ENCODE data around the gene MYEF2. TPM values are rescaled to one million over a fixed set of nuclear protein-coding genes. Genes with fewer than 3 reads are reported as not detected.

Gene MYEF2
- total RNA-seq, 1 donor from 2014 or later, result 1.8 TPM

- Histone ChIP-seq H3K36me3 (ENCODE audit: control insufficient read depth, insufficient read depth, low read length) (no peaks in the 10 kb centered on the region), H3K4me3 (ENCODE audit: low read depth, low read length) (no peak overlapping the region), H3K27me3 (ENCODE audit: control insufficient read depth, insufficient read depth, low read length) (no peaks in the 10 kb centered on the region)
- no peak for TF ChIP-seq CTCF (IDR thresholded peaks at IDR 0.05; ENCODE audit: insufficient read depth, low read length, severe bottlenecking)
- FAIRE-seq (no peak), DNase-seq (ENCODE audit: low read depth) (no peak)
These were observed 56.2 kb downstream of the MYEF2 start for GRCh38 chr15:48121849-48122248.

- Histone ChIP-seq H3K27me3 (ENCODE audit: control insufficient read depth, insufficient read depth, low read length) (no peaks in the 10 kb centered on the region), H3K4me3 (ENCODE audit: low read depth, low read length) (no peak within 1 kb of the TSS), H3K36me3 (ENCODE audit: control insufficient read depth, insufficient read depth, low read length) (no peaks in the 10 kb centered on the region)
- FAIRE-seq, result no peak
- no peak for TF ChIP-seq CTCF (IDR thresholded peaks at IDR 0.05; ENCODE audit: insufficient read depth, low read length, severe bottlenecking)
- no peak for DNase-seq (ENCODE audit: low read depth)
These were observed 57.4 kb downstream of the MYEF2 start, which contains the start of gene SLC24A5 for GRCh38 chr15:48120745-48121144. Gene SLC24A5, plus strand, starts transcription at chr15:48120990. Its CDS starts 55 bp downstream, at chr15:48121045.

- DNase-seq (ENCODE audit: low read depth), result peak; percentile 5
- FAIRE-seq, result no peak
These were observed 58.8 kb downstream of the MYEF2 start for GRCh38 chr15:48119277-48119676.

GRCh38 chr15:48112242-48112641 is 65.9 kb downstream of the MYEF2 start:
- no peaks in the 10 kb centered on the region for H3K36me3 ChIP-seq (ENCODE audit: control insufficient read depth, insufficient read depth, low read length)
- FAIRE-seq, result peak; percentile 84
- TF ChIP-seq CTCF (IDR thresholded peaks at IDR 0.05; ENCODE audit: insufficient read depth, low read length, severe bottlenecking), result peak; percentile 71
- DNase-seq (ENCODE audit: low read depth), result peak; percentile 45
- no peak overlapping the region for H3K4me3 ChIP-seq (ENCODE audit: low read depth, low read length)
- peaks cover 2% of the 10 kb centered on the region for H3K27me3 ChIP-seq (ENCODE audit: control insufficient read depth, insufficient read depth, low read length)

More at GRCh38 chr15:48119277-48119676, 58.8 kb downstream of the MYEF2 start:
- no peaks in the 10 kb centered on the region for H3K27me3 ChIP-seq (ENCODE audit: control insufficient read depth, insufficient read depth, low read length)
- TF ChIP-seq CTCF (IDR thresholded peaks at IDR 0.05; ENCODE audit: insufficient read depth, low read length, severe bottlenecking), result no peak
- H3K36me3 ChIP-seq (ENCODE audit: control insufficient read depth, insufficient read depth, low read length), result no peaks in the 10 kb centered on the region
- H3K4me3 ChIP-seq (ENCODE audit: low read depth, low read length), result no peak overlapping the region

- DNase-seq (ENCODE audit: low read depth), result no peak
These were observed 68.1 kb downstream of the MYEF2 start for GRCh38 chr15:48109856-48110531.

More at GRCh38 chr15:48109856-48110531, 68.1 kb downstream of the MYEF2 start:
- peak; percentile 64 for FAIRE-seq
- H3K4me3 ChIP-seq (ENCODE audit: low read depth, low read length), result no peak overlapping the region
- H3K27me3 ChIP-seq (ENCODE audit: control insufficient read depth, insufficient read depth, low read length), result peaks cover 2% of the 10 kb centered on the region
- no peaks in the 10 kb centered on the region for H3K36me3 ChIP-seq (ENCODE audit: control insufficient read depth, insufficient read depth, low read length)
- no peak for TF ChIP-seq CTCF (IDR thresholded peaks at IDR 0.05; ENCODE audit: insufficient read depth, low read length, severe bottlenecking)

Measured in bronchial epithelial cell (primary cell).